Astrocyte (in vitro differentiated cells and primary cell): ENCODE results near the gene SYT6. TPM values are rescaled to one million over a fixed set of nuclear protein-coding genes. Genes with fewer than 3 reads are reported as not detected.

Experiments used
- DNase-seq: peaks from one replicate; pipeline ENCODE4 v3.0.0-alpha.2; 2010; ENCODE audit warnings: low read depth
- FAIRE-seq: peaks from 2 replicates; lab custom pipeline; 2011; peaks lifted over from hg19 to GRCh38; lab: Jason Lieb, UNC
- H2AFZ ChIP-seq: 2 replicates; pipeline ENCODE4 v1.6.0; 2012; ENCODE audit warnings: low read depth, low read length, inconsistent platforms
- H3K27ac ChIP-seq: 2 replicates; pipeline ENCODE4 v1.5.1; 2011; ENCODE audit warnings: low read depth, low read length, inconsistent platforms
- H3K27me3 ChIP-seq: 2 replicates; pipeline ENCODE4 v1.6.0; 2011; ENCODE audit warnings: low read length, inconsistent platforms; ENCODE audit not compliant: insufficient read depth
- H3K36me3 ChIP-seq: 2 replicates; pipeline ENCODE4 v1.5.1; 2011; ENCODE audit warnings: low read length, inconsistent platforms; ENCODE audit not compliant: insufficient read depth
- H3K4me1 ChIP-seq: 2 replicates; pipeline ENCODE4 v1.5.1; 2011; ENCODE audit warnings: low read length, inconsistent platforms; ENCODE audit not compliant: insufficient read depth
- H3K4me2 ChIP-seq: 2 replicates; pipeline ENCODE4 v1.6.0; 2012; ENCODE audit warnings: low read length, inconsistent platforms
- H3K4me3 ChIP-seq: 2 replicates; pipeline ENCODE4 v1.5.1; 2011; ENCODE audit warnings: low read depth, mild to moderate bottlenecking, low read length, inconsistent platforms; ENCODE audit not compliant: insufficient read depth
- H3K79me2 ChIP-seq: 2 replicates; pipeline ENCODE4 v1.6.0; 2012; ENCODE audit warnings: mild to moderate bottlenecking, low read length, inconsistent platforms; ENCODE audit not compliant: insufficient read depth
- H3K9ac ChIP-seq: 2 replicates; pipeline ENCODE4 v1.6.0; 2012; ENCODE audit warnings: mild to moderate bottlenecking, low read length, inconsistent platforms
- H3K9me3 ChIP-seq: 2 replicates; pipeline ENCODE4 v1.5.1; 2012; ENCODE audit warnings: low read depth, mild to moderate bottlenecking, low read length, inconsistent platforms; ENCODE audit not compliant: insufficient read depth
- H4K20me1 ChIP-seq: 2 replicates; pipeline ENCODE4 v1.6.0; 2012; ENCODE audit warnings: low read length, inconsistent platforms; ENCODE audit not compliant: insufficient read depth
- H3K27ac Mint-ChIP-seq: one replicate; pipeline ENCODE4 v1.8.0; 2021; ENCODE audit warnings: mild to moderate bottlenecking, mixed read lengths; ENCODE audit not compliant: unreplicated experiment
- H3K27me3 Mint-ChIP-seq: one replicate; pipeline ENCODE4 v1.8.0; 2021; ENCODE audit warnings: low read depth, mixed read lengths; ENCODE audit not compliant: unreplicated experiment
- H3K36me3 Mint-ChIP-seq: one replicate; pipeline ENCODE4 v1.8.0; 2021; ENCODE audit warnings: low read depth, mixed read lengths; ENCODE audit not compliant: unreplicated experiment
- H3K4me1 Mint-ChIP-seq: one replicate; pipeline ENCODE4 v1.8.0; 2021; ENCODE audit warnings: low read depth, mixed read lengths; ENCODE audit not compliant: unreplicated experiment
- H3K4me3 Mint-ChIP-seq: one replicate; pipeline ENCODE4 v1.8.0; 2021; ENCODE audit warnings: mild to moderate bottlenecking, moderate library complexity, mixed read lengths; ENCODE audit not compliant: unreplicated experiment
- H3K9me3 Mint-ChIP-seq: one replicate; pipeline ENCODE4 v1.8.0; 2021; ENCODE audit warnings: mild to moderate bottlenecking, mixed read lengths; ENCODE audit not compliant: unreplicated experiment
- EZH2 ChIP-seq: IDR thresholded peaks from 2 replicates; pipeline ENCODE4 v1.6.1; 2012; ENCODE audit warnings: mild to moderate bottlenecking, low read length, inconsistent platforms; ENCODE audit not compliant: insufficient read depth
- total RNA-seq: library from RNA; stranded (reverse); gene quantifications from 2 replicates; pipeline ENCODE4 v1.2.1, GENCODE V29; 2021
- TF ChIP-seq, protein P1 (sequence below): IDR thresholded peaks from 2 replicates; pipeline ENCODE4 v1.5.1; 2011; ENCODE audit warnings: low read depth, mild to moderate bottlenecking, inconsistent platforms, low read length, moderate library complexity; ENCODE audit not compliant: insufficient read depth

The SYT6 gene
- total RNA-seq, 1 donor from 2014 or later, result 0.39 TPM

DNA sequence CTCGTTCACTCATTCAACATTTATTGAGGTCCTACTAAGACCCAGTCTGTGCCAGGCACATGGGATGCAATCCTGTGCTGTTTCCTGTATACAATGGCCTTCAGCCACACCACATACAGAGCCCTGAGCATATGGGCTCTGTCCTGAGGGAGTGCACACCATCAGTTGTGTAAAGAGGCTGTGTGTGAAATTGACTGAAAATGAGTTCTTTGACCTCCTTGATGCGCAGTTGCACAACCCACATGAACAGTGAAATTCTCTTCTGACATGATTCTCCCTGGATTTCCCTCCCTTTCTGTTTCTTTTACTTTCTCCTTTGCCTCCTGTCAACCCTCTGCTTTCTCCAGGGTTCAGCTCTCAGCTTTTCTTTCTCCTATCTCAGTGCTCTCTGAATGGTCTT, 6.3 kb upstream of the SYT6 start:
- H3K4me3 Mint-ChIP-seq, result no peak overlapping the region
- TF ChIP-seq, protein P1, sequence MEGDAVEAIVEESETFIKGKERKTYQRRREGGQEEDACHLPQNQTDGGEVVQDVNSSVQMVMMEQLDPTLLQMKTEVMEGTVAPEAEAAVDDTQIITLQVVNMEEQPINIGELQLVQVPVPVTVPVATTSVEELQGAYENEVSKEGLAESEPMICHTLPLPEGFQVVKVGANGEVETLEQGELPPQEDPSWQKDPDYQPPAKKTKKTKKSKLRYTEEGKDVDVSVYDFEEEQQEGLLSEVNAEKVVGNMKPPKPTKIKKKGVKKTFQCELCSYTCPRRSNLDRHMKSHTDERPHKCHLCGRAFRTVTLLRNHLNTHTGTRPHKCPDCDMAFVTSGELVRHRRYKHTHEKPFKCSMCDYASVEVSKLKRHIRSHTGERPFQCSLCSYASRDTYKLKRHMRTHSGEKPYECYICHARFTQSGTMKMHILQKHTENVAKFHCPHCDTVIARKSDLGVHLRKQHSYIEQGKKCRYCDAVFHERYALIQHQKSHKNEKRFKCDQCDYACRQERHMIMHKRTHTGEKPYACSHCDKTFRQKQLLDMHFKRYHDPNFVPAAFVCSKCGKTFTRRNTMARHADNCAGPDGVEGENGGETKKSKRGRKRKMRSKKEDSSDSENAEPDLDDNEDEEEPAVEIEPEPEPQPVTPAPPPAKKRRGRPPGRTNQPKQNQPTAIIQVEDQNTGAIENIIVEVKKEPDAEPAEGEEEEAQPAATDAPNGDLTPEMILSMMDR, result no peak
- no peak for TF ChIP-seq EZH2
- no peak overlapping the region for H2AFZ ChIP-seq
- H3K36me3 Mint-ChIP-seq, result peaks cover 2% of the 10 kb centered on the region
- peaks cover 74% of the 10 kb centered on the region for H3K27me3 Mint-ChIP-seq
- H3K4me1 ChIP-seq, result peaks cover under 1% of the 10 kb centered on the region
- H3K36me3 ChIP-seq, result no peaks in the 10 kb centered on the region
- no peak overlapping the region for H3K27ac ChIP-seq
- H3K27ac Mint-ChIP-seq, result no peak overlapping the region
- no peak overlapping the region for H3K4me2 ChIP-seq
- H3K79me2 ChIP-seq, result no peaks in the 10 kb centered on the region
- peaks cover 59% of the 10 kb centered on the region for H3K27me3 ChIP-seq
- peaks cover 4% of the 10 kb centered on the region for H3K4me1 Mint-ChIP-seq
- H3K4me3 ChIP-seq, result no peak overlapping the region
- no peak overlapping the region for H3K9ac ChIP-seq
- H3K9me3 ChIP-seq, result no peaks in the 10 kb centered on the region
- no peak for DNase-seq
- no peak for FAIRE-seq
- H4K20me1 ChIP-seq, result no peaks in the 10 kb centered on the region
- H3K9me3 Mint-ChIP-seq, result peaks cover 3% of the 10 kb centered on the region

DNA sequence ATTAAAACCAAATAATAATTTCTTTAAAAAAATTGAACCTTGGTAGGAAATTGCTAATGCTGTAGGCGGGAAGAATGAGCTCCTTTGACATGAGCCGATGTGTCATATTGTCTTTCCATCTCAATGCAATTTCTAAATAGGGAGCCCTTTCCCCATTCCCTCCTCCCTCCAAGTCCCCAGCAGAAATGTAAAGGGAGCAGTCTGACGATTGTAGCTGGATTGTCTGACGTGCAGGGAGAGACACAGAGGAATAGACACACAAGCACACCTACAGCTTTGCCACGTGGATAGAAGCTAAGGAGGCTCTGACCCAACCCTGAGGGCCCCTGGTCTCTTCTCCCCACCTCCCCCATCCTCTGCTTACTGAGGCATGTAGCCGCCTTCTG, 3.6 kb upstream of the SYT6 start:
- no peak overlapping the region for H2AFZ ChIP-seq
- no peaks in the 10 kb centered on the region for H3K79me2 ChIP-seq
- H3K27me3 ChIP-seq, result peaks cover 71% of the 10 kb centered on the region
- no peaks in the 10 kb centered on the region for H3K36me3 ChIP-seq
- Mint-ChIP-seq H3K4me3 (no peak overlapping the region), H3K4me1 (no peaks in the 10 kb centered on the region), H3K27me3 (peaks cover 75% of the 10 kb centered on the region), H3K27ac (no peak overlapping the region), H3K9me3 (peaks cover 5% of the 10 kb centered on the region), H3K36me3 (peaks cover 2% of the 10 kb centered on the region)
- DNase-seq, result no peak
- no peak for FAIRE-seq
- H3K4me2 ChIP-seq, result no peak overlapping the region
- TF ChIP-seq EZH2, result no peak
- TF ChIP-seq, protein P1, result no peak
- no peaks in the 10 kb centered on the region for H3K9me3 ChIP-seq
- H3K9ac ChIP-seq, result no peak overlapping the region
- H3K4me1 ChIP-seq, result peaks cover 22% of the 10 kb centered on the region
- no peak overlapping the region for H3K27ac ChIP-seq
- no peaks in the 10 kb centered on the region for H4K20me1 ChIP-seq
- H3K4me3 ChIP-seq, result no peak overlapping the region

GRCh38 chr1:114156538-114157274, 3.0 kb upstream of the SYT6 start:
- Mint-ChIP-seq H3K9me3 (peaks cover 5% of the 10 kb centered on the region), H3K27me3 (peaks cover 78% of the 10 kb centered on the region), H3K4me3 (no peak overlapping the region), H3K36me3 (peaks cover 2% of the 10 kb centered on the region), H3K4me1 (no peaks in the 10 kb centered on the region), H3K27ac (no peak overlapping the region)
- Histone ChIP-seq H3K4me3 (no peak overlapping the region), H4K20me1 (no peaks in the 10 kb centered on the region), H2AFZ (no peak overlapping the region), H3K9me3 (no peaks in the 10 kb centered on the region), H3K9ac (no peak overlapping the region), H3K36me3 (no peaks in the 10 kb centered on the region), H3K4me1 (peaks cover 24% of the 10 kb centered on the region), H3K27ac (no peak overlapping the region), H3K4me2 (no peak overlapping the region), H3K27me3 (peaks cover 72% of the 10 kb centered on the region), H3K79me2 (no peaks in the 10 kb centered on the region)
- TF ChIP-seq, protein P1, result no peak
- TF ChIP-seq EZH2, result no peak
- FAIRE-seq, result no peak
- DNase-seq, result no peak
